Right lobe of liver (tissue), 6 donors: ENCODE results near the gene ASCL3. TPM values are rescaled to one million over a fixed set of nuclear protein-coding genes. Genes with fewer than 3 reads are reported as not detected.
"Not testable (repeated sequence)": the region's sequence is repeated elsewhere in the genome, so short reads cannot be mapped to it uniquely, and the experiment has no call there.

Source experiments
- ATAC-seq, 4 donors: fragments of 200-7000 bp; cut with Tn5 transposase; one replicate each; pipeline ENCODE4 v1.9.1; 2020; ENCODE audit warnings: mild to moderate bottlenecking in 4 of 4, moderate library complexity in 4 of 4
- DNase-seq, 3 donors: peaks; one replicate each; pipeline ENCODE4 v3.0.0-alpha.2; 2020
- H3K27ac ChIP-seq, 3 donors: fragments of 200-600 bp; one replicate each; pipeline ENCODE4 v1.8.0; 2022
- H3K27me3 ChIP-seq, 2 donors: fragments of 200-600 bp; one replicate each; pipeline ENCODE4 v1.8.0; 2022
- H3K36me3 ChIP-seq, 4 donors: fragments of 200-600 bp; sonication (generic) in 1 of 4; one replicate each; pipeline versions ENCODE4 v1.5.1 to v1.8.0; 2017 to 2022; ENCODE audit warnings: control low read depth in 1 of 4
- H3K4me1 ChIP-seq, 4 donors: fragments of 200-600 bp; sonication (generic) in 1 of 4; one replicate each; pipeline versions ENCODE4 v1.5.1 to v1.8.0; 2017 to 2022; ENCODE audit warnings: control low read depth in 1 of 4
- H3K4me3 ChIP-seq, 3 donors: fragments of 200-600 bp; one replicate each; pipeline ENCODE4 v1.8.0; 2022
- H3K9me3 ChIP-seq, 4 donors: fragments of 200-600 bp; sonication (generic) in 1 of 4; one replicate each; pipeline versions ENCODE4 v1.5.1 to v1.8.0; 2017 to 2022; ENCODE audit warnings: control low read depth in 1 of 4
- CTCF ChIP-seq, 4 donors: fragments of 200-600 bp in 3 of 4; fragments of 450-650 bp in 1 of 4; IDR thresholded peaks; one replicate each; pipeline versions ENCODE4 v1.5.1 to v1.8.0; 2016 to 2022; ENCODE audit warnings: antibody characterized with exemption in 4 of 4, mild to moderate bottlenecking in 2 of 4
- POLR2A ChIP-seq: fragments of 450-650 bp; IDR thresholded peaks from one replicate; pipeline ENCODE4 v1.6.1; 2017; ENCODE audit warnings: antibody characterized with exemption, mild to moderate bottlenecking
- WGBS: methylation state at CpG from one replicate; pipeline ENCODE4 v1.1.6; 2018; ENCODE audit warnings: low coverage, low lambda C conversion rate; ENCODE audit not compliant: insufficient coverage; ENCODE audit errors: missing lambda C conversion rate; 5-methylcytosine and 5-hydroxymethylcytosine counted together
- intact Hi-C, 2 donors: fragments of 100-400 bp; cut with DNase I; formaldehyde crosslinking; loops; one replicate each; pipeline versions ENCODE4 v1.11.2 to v1.14.1; 2022
- small RNA-seq, 2 experiments: library from RNA; depleted of rRNA; stranded (forward); fragments of <200 nt; gene quantifications; one replicate each; pipeline ENCODE3, GENCODE V24; 2016
- total RNA-seq, 6 experiments: library from RNA; depleted of rRNA in 2 of 6; stranded (reverse); fragments of >200 nt in 2 of 6; fragmentation: NEBNext Ultra II Directional in 3 of 6; extraction: Animal tissue kit (Norgen Biotek cat#: 25700) in 3 of 6; gene quantifications; one replicate each; pipeline versions ENCODE4 v1.1.0 to v1.2.4, GENCODE V29; 2016 to 2023
- donor health status: DM: no; HTN: yes; CAD: no.
- donor health status: DM: no; HTN: no; CAD: no.
- donor health status: DM: no; HTN: no; CAD: no.
- donor health status: DM: no; HTN: yes; CAD: no.
- donor health status: DM: no; HTN: yes; CAD: no.

The ASCL3 gene
- total RNA-seq, 6 experiments from 2014 or later, result not detected

GRCh38 chr11:8899119-8899753, 43.6 kb downstream of the ASCL3 start:
- H3K36me3 ChIP-seq, result no peaks in the 10 kb centered on the region
- ATAC-seq (no peak), DNase-seq (no peak)
- TF ChIP-seq CTCF (IDR thresholded peaks at IDR 0.05) (no peak), POLR2A (no peak)
- H3K9me3 ChIP-seq, result peaks cover 0 to 7% (median 0%) of the 10 kb centered on the region in 4 donors
- intact Hi-C loops, result no loop called here
- no peaks in the 10 kb centered on the region for H3K4me1 ChIP-seq
- no peak overlapping the region for H3K4me3 ChIP-seq
- H3K27ac ChIP-seq, result no peak overlapping the region
- H3K27me3 ChIP-seq, result no peaks in the 10 kb centered on the region

GRCh38 chr11:8891185-8891584, 51.6 kb downstream of the ASCL3 start:
- H3K27ac ChIP-seq, H3K4me3 ChIP-seq, DNase-seq, H3K4me1 ChIP-seq, intact Hi-C loops, H3K27me3 ChIP-seq, ATAC-seq, H3K9me3 ChIP-seq, H3K36me3 ChIP-seq: not testable (repeated sequence)
- WGBS, result 75% methylated on average over 2 of the region's 2 CpGs

Small RNA genes within 50 kb of the gene (small RNA-seq; reads per million reads assigned to genes)
- 0 reads per million in 2 experiments for gene RF00019

Other genes starting within 250 kb of the ASCL3 start
- gene AKIP1, start 31.8 kb downstream of the ASCL3 start, total RNA-seq, result 10 to 100 TPM in 3 of 6 experiments, 1 to 10 TPM in 3; 5.8 to 14.8 (median 8.7) TPM
- not detected for gene C11orf16, start 10.1 kb downstream of the ASCL3 start, total RNA-seq
- 10 to 100 TPM; 15.5 to 33.6 (median 19.8) TPM for gene TMEM9B, start 21.4 kb upstream of the ASCL3 start, total RNA-seq
- under 1 TPM in 4 of 6 experiments, not detected in 2; 0.31 to 0.84 (median 0.37) TPM for gene NRIP3, start 61.0 kb upstream of the ASCL3 start, total RNA-seq
- 1 to 10 TPM in 1 of 6 experiments, under 1 TPM in 5; 0.19 to 1.1 (median 0.32) TPM for gene SCUBE2, start 148.6 kb upstream of the ASCL3 start, total RNA-seq